ENCODE data around the gene MRPL41.
"Not testable (repeated sequence)": the region's sequence is repeated elsewhere in the genome, so short reads cannot be mapped to it uniquely, and the experiment has no call there.

MRPL41 gene

GRCh38 chr9:137553654-137554053 is 2.0 kb downstream of the MRPL41 start:
- not testable (repeated sequence) for DNase-seq

- DNase-seq = no peak
Measured at GRCh38 chr9:137554349-137554748, 2.7 kb downstream of the MRPL41 start.

- DNase-seq = no peak
Measured at GRCh38 chr9:137555179-137555578, 3.5 kb downstream of the MRPL41 start.

- no peak for DNase-seq
Measured at GRCh38 chr9:137556069-137556838, 4.6 kb downstream of the MRPL41 start.

- no peak for DNase-seq
Measured at GRCh38 chr9:137558127-137558526, 6.4 kb downstream of the MRPL41 start.

GRCh38 chr9:137564134-137564533 is 12.5 kb downstream of the MRPL41 start:
- no peak for DNase-seq

- DNase-seq = no peak
Measured at GRCh38 chr9:137564817-137565411, 13.2 kb downstream of the MRPL41 start.

GRCh38 chr9:137568445-137568844 is 16.8 kb downstream of the MRPL41 start:
- DNase-seq = not testable (repeated sequence)

- DNase-seq = no peak
Measured at GRCh38 chr9:137569609-137570203, 18.0 kb downstream of the MRPL41 start.

GRCh38 chr9:137570566-137570965 is 18.9 kb downstream of the MRPL41 start:
- no peak for DNase-seq

- no peak for DNase-seq
Measured at GRCh38 chr9:137574192-137574591, 22.5 kb downstream of the MRPL41 start.

- peak in 1 of 3 donors; percentile 28 for DNase-seq
Measured at GRCh38 chr9:137575364-137575715, 23.7 kb downstream of the MRPL41 start.

GRCh38 chr9:137575716-137576411 is 24.2 kb downstream of the MRPL41 start:
- no peak for DNase-seq

GRCh38 chr9:137578518-137579258 is 27.0 kb downstream of the MRPL41 start, which contains the start of gene DPH7:
Gene DPH7 (minus strand): TSS chr9:137578925. CDS start chr9:137578777, 148 bp downstream.
- DNase-seq = peak; percentile 97 to 100 (median 99)

GRCh38 chr9:137579259-137579604 is 27.6 kb downstream of the MRPL41 start:
- DNase-seq = no peak

- no peak for DNase-seq
Measured at GRCh38 chr9:137580209-137580953, 28.7 kb downstream of the MRPL41 start.

- no peak for DNase-seq
Measured at GRCh38 chr9:137580954-137581322, 29.3 kb downstream of the MRPL41 start.

- DNase-seq = no peak
Measured at GRCh38 chr9:137581361-137582285, 29.9 kb downstream of the MRPL41 start.

- peak; percentile 43 to 58 (median 50) for DNase-seq
Measured at GRCh38 chr9:137582286-137582860, 30.7 kb downstream of the MRPL41 start.

- DNase-seq = no peak
Measured at GRCh38 chr9:137583347-137583746, 31.7 kb downstream of the MRPL41 start.

- DNase-seq = no peak
Measured at GRCh38 chr9:137583957-137584356, 32.3 kb downstream of the MRPL41 start.

Measured in suppressor macrophage treated with lipopolysaccharide for 1 hour (primary cell).